Spleen (tissue), 11 donors: ENCODE data around the gene TAB2. TPM values are rescaled to one million over a fixed set of nuclear protein-coding genes. Genes with fewer than 3 reads are reported as not detected.

ENCODE experiments used
- DNase-seq: peaks from one replicate; pipeline ENCODE4 v3.0.0-alpha.2; 2020
- H3K27ac ChIP-seq, 8 donors: fragments of 200-600 bp; sonication (generic) in 7 of 8; 1 replicate in 4 of 8; 2 replicates in 4 of 8; pipeline versions ENCODE4 v1.5.0 to v1.8.0; 2016 to 2021; ENCODE audit warnings: inconsistent platforms in 4 of 8, mild to moderate bottlenecking in 4 of 8, moderate library complexity in 1 of 8
- H3K27me3 ChIP-seq, 7 donors: fragments of 200-600 bp; sonication (generic) in 6 of 7; replicated peaks in 1 of 7; 1 replicate in 4 of 7; 2 replicates in 3 of 7; pipeline versions ENCODE4 v1.5.0 to v1.8.0; 2016 to 2021; ENCODE audit warnings: inconsistent platforms in 3 of 7, mild to moderate bottlenecking in 1 of 7
- H3K36me3 ChIP-seq, 6 donors: fragments of 200-600 bp; sonication (generic) in 5 of 6; 1 replicate in 4 of 6; 2 replicates in 2 of 6; pipeline versions ENCODE4 v1.5.0 to v1.8.0; 2016 to 2021; ENCODE audit warnings: inconsistent platforms in 2 of 6
- H3K4me1 ChIP-seq, 6 donors: fragments of 200-600 bp; sonication (generic) in 5 of 6; 1 replicate in 3 of 6; 2 replicates in 3 of 6; pipeline versions ENCODE4 v1.5.0 to v1.8.0; 2016 to 2021; ENCODE audit warnings: inconsistent platforms in 3 of 6
- H3K4me3 ChIP-seq, 8 donors: fragments of 200-600 bp; sonication (generic) in 7 of 8; 1 replicate in 4 of 8; 2 replicates in 4 of 8; pipeline versions ENCODE4 v1.5.0 to v1.8.0; 2016 to 2021; ENCODE audit warnings: inconsistent platforms in 4 of 8, mild to moderate bottlenecking in 4 of 8, moderate library complexity in 2 of 8
- H3K9me3 ChIP-seq, 8 donors: fragments of 200-600 bp; sonication (generic) in 7 of 8; 1 replicate in 4 of 8; 2 replicates in 4 of 8; pipeline versions ENCODE4 v1.5.0 to v1.8.0; 2016 to 2021; ENCODE audit warnings: inconsistent platforms in 4 of 8
- CTCF ChIP-seq, 11 experiments: fragments of 200-600 bp in 7 of 11; fragments of 450-650 bp in 4 of 11; sonication (generic) in 4 of 11; IDR thresholded peaks in 8 of 11; conservative IDR thresholded peaks in 3 of 11; 1 replicate in 7 of 11; 2 replicates in 4 of 11; pipeline versions ENCODE4 v1.4.0 to v1.8.0; 2016 to 2021; ENCODE audit warnings: antibody characterized with exemption in 11 of 11, inconsistent platforms in 4 of 11, mild to moderate bottlenecking in 1 of 11
- POLR2A ChIP-seq, 3 donors: fragments of 450-650 bp; IDR thresholded peaks; one replicate each; pipeline ENCODE4 v1.5.1; 2017; ENCODE audit warnings: antibody characterized with exemption in 3 of 3, mild to moderate bottlenecking in 1 of 3
- POLR2AphosphoS5 ChIP-seq, 3 donors: sonication (generic); formaldehyde crosslinking; IDR thresholded peaks; one replicate each; pipeline ENCODE4 v1.5.1; 2017; ENCODE audit warnings: antibody characterized with exemption in 3 of 3
- WGBS, 5 donors: extraction: QIAGEN DNeasy Blood & Tissue Kit in 3 of 5; methylation state at CpG; one replicate each; pipeline versions ENCODE4 v1.1.5 to v1.1.7; 2013 to 2018; 5-methylcytosine and 5-hydroxymethylcytosine counted together
- intact Hi-C: fragments of 100-400 bp; cut with DNase I; formaldehyde crosslinking; loops from one replicate; pipeline ENCODE4 v1.15.0; 2023; ENCODE audit warnings: low total_unique reads
- polyA plus RNA-seq, 3 donors: library from polyadenylated mRNA; stranded (reverse); fragments of 200-250 nt; gene quantifications; one replicate each; pipeline ENCODE4 v1.2.1, GENCODE V29; 2013
- total RNA-seq, 7 donors: library from RNA; depleted of rRNA in 3 of 7; stranded (reverse); fragments of >200 nt in 3 of 7; fragmentation: NEBNext Ultra II Directional in 4 of 7; extraction: Animal tissue kit (Norgen Biotek cat#: 25700) in 4 of 7; gene quantifications; one replicate each; pipeline versions ENCODE4 v1.1.0 to v1.2.1, GENCODE V29; 2016 to 2021
- donor health status: healthy with polysubstance abuse.
- donor health status: DM: no; HTN: no; CAD: no; lungs with moderate emphysema.
- donor health status: DM: no; HTN: no; CAD: no.
- donor health status: Bipolar disorder and iron deficiency.
- donor health status: healthy.
- donor health status: DM: no; HTN: no; CAD: no.
- donor health status: DM: yes; HTN: yes; CAD: no.

Gene TAB2
- total and polyA plus RNA-seq, 10 donors: 15.4 to 84.1 (median 70.9) TPM

GRCh38 chr6:149327638-149328037, 10.1 kb downstream of the TAB2 start:
- peaks cover 40 to 100% (median 87%) of the 10 kb centered on the region in 6 donors for H3K4me1 ChIP-seq
- intact Hi-C loops: no loop called here
- no peak for DNase-seq
- TF ChIP-seq POLR2AphosphoS5 (IDR thresholded peaks at IDR 0.05) (no peak), POLR2A (IDR thresholded peaks at IDR 0.05) (no peak)
- WGBS, 5 donors: 69 to 88% (median 75%) methylated on average over 2 of the region's 2 CpGs
- H3K9me3 ChIP-seq: no peaks in the 10 kb centered on the region
- no peaks in the 10 kb centered on the region for H3K36me3 ChIP-seq
- H3K27me3 ChIP-seq: no peaks in the 10 kb centered on the region
- H3K4me3 ChIP-seq: no peak overlapping the region
- no peak overlapping the region for H3K27ac ChIP-seq

DNA sequence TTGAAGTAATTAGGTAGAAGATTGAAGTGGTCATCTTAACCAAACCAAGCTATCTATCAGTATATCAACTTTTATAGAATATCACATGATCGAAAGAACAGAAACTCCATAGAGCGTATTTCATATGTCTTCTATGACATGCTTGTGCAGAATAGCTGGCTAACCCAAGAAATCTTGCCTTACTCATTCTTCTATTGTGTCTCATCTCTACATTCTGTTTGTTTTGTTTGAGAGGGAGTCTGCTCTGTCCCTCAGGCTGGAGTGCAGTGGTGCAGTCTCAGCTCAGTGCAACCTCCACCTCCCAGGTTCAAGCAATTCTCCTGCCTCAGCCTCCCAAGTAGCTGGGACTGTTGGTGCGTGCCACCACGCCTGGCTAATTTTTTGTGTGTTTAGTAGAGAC, 10.6 kb downstream of the TAB2 start:
- no peak overlapping the region for H3K4me3 ChIP-seq
- no peaks in the 10 kb centered on the region for H3K27me3 ChIP-seq
- no peaks in the 10 kb centered on the region for H3K9me3 ChIP-seq
- DNase-seq: no peak
- no peaks in the 10 kb centered on the region for H3K36me3 ChIP-seq
- peaks cover 40 to 100% (median 87%) of the 10 kb centered on the region in 6 donors for H3K4me1 ChIP-seq
- intact Hi-C loops: no loop called here
- 95 to 99% (median 98%) methylated on average over 4 of the region's 4 CpGs for WGBS, 5 donors
- H3K27ac ChIP-seq: no peak overlapping the region
- TF ChIP-seq CTCF (IDR thresholded peaks at IDR 0.05 in 8 of 11, conservative IDR thresholded peaks at IDR 0.05 in 3 of 11) (no peak), POLR2AphosphoS5 (IDR thresholded peaks at IDR 0.05) (no peak)

GRCh38 chr6:149329529-149329928, 12.0 kb downstream of the TAB2 start:
- intact Hi-C loops: no loop called here
- no peak overlapping the region for H3K27ac ChIP-seq
- 57 to 82% (median 64%) methylated on average over 1 of the region's 1 CpG for WGBS, 5 donors
- TF ChIP-seq CTCF (IDR thresholded peaks at IDR 0.05 in 8 of 11, conservative IDR thresholded peaks at IDR 0.05 in 3 of 11) (no peak), POLR2AphosphoS5 (IDR thresholded peaks at IDR 0.05) (no peak), POLR2A (IDR thresholded peaks at IDR 0.05) (no peak)
- H3K4me3 ChIP-seq: no peak overlapping the region
- no peaks in the 10 kb centered on the region for H3K9me3 ChIP-seq
- H3K27me3 ChIP-seq: no peaks in the 10 kb centered on the region
- peaks cover 35 to 100% (median 86%) of the 10 kb centered on the region in 6 donors for H3K4me1 ChIP-seq
- H3K36me3 ChIP-seq: no peaks in the 10 kb centered on the region
- DNase-seq: no peak

- H3K27me3 ChIP-seq: no peaks in the 10 kb centered on the region
- H3K4me3 ChIP-seq: no peak overlapping the region
- no peaks in the 10 kb centered on the region for H3K9me3 ChIP-seq
- intact Hi-C loops: no loop called here
- H3K27ac ChIP-seq: no peak overlapping the region
- H3K4me1 ChIP-seq: peaks cover 32 to 100% (median 86%) of the 10 kb centered on the region in 6 donors
- TF ChIP-seq CTCF (IDR thresholded peaks at IDR 0.05 in 8 of 11, conservative IDR thresholded peaks at IDR 0.05 in 3 of 11): no peak
- no peak for TF ChIP-seq POLR2AphosphoS5 (IDR thresholded peaks at IDR 0.05)
- no peak for TF ChIP-seq POLR2A (IDR thresholded peaks at IDR 0.05)
- DNase-seq: no peak
- no peaks in the 10 kb centered on the region for H3K36me3 ChIP-seq
- WGBS, 5 donors: 77 to 85% (median 83%) methylated on average over 2 of the region's 2 CpGs
These were observed 12.6 kb downstream of the TAB2 start for GRCh38 chr6:149330133-149330532.
